ENCODE measurements around the gene SMIM15.
"Not testable (repeated sequence)": the region's sequence is repeated elsewhere in the genome, so short reads cannot be mapped to it uniquely, and the experiment has no call there.

SMIM15 gene, protein sequence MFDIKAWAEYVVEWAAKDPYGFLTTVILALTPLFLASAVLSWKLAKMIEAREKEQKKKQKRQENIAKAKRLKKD

DNA sequence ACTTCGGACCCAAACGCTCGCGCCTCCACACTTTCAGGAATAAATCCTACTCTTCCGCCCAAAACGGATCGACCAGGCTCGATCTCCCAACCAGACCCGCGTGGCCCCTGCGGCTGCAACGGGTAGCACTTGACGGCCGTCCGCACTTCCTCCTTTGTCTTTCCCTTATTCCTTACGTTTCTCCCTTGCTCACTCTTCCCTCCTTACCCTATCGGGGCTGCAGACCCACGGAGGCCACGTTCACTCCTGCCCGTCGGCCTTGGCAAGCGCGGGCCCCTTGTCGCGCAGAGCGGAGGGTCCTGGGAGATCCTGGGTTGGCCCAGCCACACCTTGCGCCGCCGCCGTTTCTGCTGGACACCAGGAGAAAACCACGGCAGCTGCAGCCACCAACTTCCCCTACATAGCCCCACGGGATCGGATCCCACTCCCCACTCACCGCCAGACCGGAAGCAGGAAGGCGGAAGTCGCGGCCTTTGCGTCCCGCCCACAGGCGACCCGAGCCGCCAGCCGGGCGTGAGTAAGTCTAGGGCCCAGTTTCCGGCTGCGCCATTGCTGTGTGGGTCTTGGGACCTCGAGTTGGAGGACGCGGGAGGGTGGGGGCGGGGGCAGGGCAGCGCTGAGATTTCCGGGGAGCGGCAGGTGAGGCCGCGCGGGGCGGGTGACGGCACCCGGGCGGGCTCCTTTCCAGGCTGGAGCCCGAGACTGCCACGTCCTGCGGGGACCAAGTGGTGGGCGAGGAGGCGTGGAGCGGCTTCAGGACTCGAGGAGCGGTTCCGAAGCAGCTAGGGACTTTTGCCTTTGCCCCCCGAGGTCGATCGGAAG is at the start of gene SMIM15:
TSS of gene SMIM15 (minus strand) at position 459 of the 822 bp plus-strand sequence. CDS start 2,297 bp downstream, outside the sequence.
- DNase-seq, result peak; percentile 42 to 89 (median 79)

DNA sequence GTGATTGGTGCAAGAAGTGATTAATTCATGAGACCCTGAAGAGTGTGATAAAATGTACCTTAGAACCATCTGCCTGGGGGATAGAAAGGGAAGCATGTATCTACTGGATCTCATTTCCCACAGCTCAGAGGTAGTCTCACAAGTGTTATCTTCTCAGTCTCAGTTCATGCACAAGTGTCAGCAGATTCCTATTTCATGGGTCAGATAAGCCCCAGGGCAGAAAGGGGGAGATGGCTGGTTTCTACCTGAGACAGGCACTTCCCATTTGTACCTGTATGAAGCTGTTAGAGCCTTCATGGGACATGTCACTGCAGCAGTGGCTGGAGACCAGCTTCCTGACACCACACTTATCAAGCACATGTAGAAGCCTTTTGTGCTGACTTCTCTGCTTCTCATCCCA is 45.6 kb upstream of the SMIM15 start:
- no peak for DNase-seq

DNA sequence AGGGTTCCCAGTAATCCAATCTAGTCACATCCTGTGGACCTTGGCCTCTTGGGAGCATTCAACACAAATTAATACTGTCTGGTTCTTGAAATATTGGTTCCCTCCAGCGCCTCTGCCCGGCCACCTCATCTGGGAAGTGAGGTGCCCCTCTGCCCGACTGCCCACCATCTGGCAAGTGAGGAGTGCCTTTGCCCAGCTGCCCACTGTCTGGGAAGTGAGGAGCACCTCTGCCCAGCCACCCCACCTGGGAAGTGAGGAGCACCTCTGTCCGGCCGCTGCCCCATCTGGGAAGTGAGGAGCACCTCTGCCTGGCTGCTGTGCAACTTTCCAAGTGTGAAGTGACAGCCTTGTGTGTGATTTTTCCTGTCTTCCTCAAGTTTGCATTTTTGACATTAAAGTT is 42.7 kb upstream of the SMIM15 start:
- DNase-seq, result no peak

DNA sequence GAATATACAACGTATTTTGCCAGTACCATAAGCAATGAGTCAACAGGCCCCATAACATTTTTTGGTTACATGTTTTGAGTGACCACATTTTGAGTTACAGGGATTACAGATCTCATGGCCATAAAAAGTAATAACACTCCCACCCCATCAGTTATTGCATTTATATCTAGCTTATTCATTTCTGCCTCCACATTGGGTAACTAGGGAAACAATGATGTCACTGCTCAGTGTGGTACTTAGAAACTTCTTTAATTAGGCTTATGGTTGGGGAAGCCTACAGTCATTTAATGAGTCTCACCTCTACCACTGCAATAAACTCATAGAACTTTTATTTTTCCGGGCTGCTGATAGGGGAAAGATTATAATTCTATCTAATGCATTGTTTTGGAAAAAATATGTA is 39.9 kb upstream of the SMIM15 start:
- DNase-seq, result no peak

DNA sequence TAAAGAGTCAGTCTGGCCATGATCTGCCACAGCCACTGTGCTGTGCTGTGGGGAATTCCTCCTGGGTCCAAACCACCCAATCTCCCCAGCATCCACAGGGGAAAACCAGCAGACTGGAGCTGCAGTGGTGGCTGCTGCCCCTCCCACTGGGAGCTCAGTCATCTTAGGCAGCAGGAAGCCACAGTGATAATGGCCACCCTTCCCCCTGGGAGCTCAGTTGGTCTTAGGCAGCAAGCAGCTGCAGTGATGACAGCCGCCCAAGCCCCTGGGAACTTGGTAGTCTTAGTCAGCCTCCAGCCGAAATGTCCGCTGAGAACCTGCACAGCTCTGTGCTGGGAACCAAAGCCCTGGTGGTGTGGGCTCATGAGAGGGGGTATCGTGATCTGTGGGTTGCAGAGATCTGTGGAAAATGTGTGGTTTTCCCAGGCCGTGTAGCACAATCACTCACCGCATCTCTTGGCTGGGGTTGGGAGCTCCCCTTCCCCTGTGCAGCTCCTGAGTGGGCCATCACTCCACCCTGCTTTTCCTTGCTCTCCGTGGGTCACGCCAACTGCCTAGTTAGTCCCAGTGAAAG is 38.4 kb upstream of the SMIM15 start:
- no peak for DNase-seq

DNA sequence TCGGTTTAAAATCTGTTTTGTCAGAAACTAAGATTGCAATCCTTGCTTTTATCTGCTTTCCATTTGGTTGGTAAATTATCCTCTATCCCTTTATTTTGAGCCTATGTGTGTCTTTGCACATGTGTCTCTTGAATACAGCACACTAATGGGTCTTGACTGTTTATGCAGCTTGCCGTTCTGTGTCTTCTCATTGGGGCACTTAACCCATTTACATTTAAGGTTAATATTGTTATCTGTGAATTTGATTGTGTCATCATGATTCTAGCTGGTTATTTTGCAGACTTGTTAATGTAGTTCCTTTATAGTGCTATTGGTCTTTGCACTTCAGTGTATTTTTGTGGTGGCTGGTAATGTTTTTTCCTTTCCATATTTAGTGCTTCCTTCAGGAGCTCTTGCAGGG is 36.3 kb upstream of the SMIM15 start:
- no peak for DNase-seq

DNA sequence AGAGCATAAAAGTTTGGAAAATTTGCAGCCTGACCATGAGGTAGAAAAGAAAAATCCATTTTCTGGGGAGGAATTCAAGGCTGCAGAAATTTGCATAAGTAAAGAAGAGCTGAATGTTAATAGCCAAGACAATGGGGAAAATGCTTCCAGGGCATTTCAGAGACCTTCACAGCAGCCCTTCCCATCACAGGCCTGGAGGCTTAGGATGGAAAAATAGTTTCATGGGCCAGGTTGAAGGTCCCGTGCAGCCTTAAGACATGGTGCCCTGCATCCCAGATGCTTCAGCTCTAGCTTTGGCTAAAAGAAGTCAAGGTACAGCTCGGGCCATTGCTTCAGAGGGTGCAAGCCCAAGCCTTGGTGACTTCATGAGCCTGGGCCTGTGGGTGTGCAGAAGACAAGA is 25.6 kb upstream of the SMIM15 start:
- not testable (repeated sequence) for DNase-seq

DNA sequence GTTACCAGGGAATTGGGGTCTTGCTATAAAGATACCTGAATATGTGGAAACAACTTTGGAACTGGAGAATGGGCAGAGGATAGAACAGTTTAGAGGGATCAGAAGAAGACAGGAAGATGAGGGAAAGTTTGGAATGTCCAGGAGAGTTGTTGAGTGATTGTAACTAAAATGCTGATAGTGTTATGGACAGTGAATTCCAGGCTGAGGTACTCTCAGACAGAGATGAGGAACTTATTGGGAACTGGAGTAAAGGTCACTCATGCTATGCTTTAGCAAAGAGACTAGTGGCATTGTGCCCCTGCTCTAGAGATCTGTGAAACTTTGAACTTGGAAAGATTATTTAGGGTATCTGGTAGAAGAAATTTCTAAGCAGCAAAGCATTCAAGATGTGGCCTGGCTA is 25.1 kb upstream of the SMIM15 start:
- DNase-seq, result not testable (repeated sequence)

DNA sequence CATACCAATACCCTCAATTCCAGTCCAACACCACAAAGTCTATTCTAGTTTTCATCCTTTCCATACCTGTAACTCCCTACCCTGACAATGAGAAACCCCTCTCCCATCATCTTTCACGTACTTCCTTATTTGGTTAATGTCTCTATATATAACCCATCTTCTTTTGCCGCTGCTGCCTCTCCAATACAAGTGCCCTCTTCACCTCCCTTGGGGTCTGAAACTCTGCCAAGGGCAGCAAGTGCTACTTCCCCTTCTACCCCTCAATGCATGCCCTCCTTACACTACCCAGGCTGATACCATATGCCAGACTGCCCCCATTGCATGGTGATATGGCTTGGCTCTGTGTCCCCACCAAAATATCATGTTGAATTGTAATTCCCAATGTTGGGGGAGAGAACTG is 24.4 kb upstream of the SMIM15 start:
- DNase-seq, result no peak

DNA sequence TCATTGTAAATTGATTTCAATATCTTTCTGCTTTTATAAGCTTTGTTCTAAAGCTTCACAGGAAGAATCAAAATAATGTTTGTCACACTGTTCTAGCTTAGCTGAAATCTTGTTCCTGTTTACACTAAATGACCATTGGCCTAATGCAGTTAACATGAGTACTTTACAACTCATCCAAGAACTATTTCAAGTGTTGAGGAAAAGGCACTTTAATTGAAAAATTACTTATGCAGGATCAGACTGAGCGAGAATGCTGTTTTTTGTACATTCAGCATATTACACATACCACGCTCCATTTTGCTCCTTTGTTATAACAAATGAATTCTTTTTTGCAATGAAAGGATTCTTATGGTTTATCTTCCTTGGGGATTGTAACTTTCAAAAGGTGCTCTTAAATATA is 22.4 kb upstream of the SMIM15 start:
- no peak for DNase-seq

DNA sequence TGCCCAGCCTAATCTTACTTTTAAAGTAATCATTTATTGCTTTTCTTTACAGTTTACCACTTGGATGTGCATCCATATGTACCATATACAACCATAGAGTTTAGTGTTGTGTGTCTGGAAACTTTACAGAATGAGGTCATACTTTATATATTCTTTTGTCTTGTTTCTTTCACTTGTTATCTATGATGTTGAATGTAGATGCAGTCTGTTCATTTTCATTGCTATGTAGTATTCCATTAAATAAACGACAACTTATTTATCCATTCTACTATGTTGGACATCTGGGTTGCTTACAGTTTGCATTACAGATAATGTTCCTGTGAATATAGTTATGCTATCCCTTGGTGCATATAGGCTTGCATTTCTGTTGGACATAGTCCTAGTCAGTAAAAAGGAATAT is 21.3 kb upstream of the SMIM15 start:
- DNase-seq, result no peak

DNA sequence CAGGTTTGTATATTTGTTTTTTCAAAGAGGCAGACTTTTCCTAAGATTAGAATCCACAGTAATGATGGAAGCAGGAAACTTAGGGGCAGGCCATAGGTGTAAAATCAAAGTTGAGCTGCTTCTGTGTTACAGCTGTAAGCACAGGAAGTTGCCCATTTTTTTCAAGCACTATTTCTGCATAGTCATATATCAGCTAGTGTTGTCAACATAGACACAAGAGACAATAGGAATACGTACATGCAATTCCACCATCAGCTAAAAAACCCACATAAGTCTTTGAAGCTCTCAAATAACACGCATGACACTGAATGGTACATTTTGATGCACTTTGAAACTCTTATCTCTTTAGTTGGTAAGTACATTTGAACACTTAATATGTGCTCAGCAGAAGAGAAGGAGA is 20.2 kb upstream of the SMIM15 start:
- no peak for DNase-seq

DNA sequence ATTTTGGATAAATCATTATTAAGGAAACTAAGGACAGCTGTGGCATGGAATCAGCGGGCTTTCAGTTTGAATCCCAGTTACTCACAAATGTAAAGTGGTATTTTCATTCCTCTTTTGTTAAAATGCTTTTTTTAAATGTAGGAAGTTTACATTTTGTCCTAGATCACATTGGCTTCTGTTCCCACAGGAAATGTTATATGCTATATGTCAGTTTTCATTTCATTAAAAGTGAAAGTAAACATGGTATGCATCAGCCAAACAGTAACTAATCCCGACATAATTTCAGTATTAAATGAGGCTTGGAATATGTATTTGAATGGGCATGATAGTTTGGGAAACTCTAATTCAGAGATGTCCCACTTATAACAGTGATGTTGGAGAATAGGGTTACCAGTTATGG is 18.6 kb upstream of the SMIM15 start:
- DNase-seq, result no peak

DNA sequence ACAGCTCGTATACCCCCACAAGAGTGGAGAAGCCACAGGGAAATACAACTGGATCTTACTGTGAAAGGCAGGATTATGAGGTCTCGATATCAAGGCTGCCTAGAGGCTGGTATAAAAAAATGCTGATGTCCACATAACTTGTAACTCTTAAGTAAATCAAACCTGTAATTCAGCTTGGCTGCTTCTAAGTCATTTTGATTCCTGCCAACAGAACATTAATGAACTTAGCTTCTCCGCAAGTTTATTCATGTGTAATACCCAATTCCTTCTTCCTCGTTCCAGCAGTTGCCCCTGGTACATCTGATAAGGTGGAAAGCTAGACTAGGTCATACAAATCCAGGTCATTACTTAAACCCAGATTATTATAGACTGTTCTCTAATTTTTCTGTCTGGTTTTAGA is 16.4 kb upstream of the SMIM15 start:
- DNase-seq, result no peak

DNA sequence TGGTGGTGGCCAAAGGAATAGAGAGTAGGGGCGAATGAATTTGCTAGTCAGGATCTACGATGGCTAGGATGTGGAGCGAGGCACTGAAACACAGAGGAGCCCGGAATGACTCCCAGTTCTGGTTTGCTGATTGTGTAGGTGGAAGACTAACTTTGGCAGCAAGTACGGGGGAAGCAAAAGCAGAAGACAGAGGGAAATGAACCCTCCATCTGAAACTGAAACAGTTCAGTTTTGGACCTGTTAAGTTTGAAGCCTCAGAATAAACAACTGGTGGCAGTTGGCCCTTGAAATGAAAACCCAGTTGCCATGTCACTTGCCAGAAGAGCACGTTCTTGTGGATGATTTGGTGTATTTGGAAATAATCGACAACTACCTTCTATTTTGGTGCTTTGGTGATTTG is 15.4 kb upstream of the SMIM15 start:
- no peak for DNase-seq

DNA sequence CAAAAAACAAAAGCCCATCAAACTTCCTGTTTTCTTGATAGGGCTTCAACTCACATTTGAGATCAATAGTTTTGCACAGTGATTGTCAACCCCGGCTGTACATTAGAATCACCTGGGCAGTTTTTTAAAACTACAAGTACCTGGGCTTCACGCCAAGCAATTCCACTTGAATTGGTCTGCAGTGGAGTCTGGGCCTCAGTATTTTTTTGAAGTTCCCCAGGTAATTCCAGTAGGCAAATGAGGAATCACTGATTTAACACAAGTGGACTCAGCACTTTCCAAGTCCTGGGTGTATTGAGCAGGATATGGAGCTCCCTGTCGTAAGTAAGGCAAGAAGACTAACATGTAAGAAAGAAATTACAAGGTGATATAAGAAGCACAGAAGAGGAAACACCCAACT is 14.8 kb upstream of the SMIM15 start:
- DNase-seq, result no peak

DNA sequence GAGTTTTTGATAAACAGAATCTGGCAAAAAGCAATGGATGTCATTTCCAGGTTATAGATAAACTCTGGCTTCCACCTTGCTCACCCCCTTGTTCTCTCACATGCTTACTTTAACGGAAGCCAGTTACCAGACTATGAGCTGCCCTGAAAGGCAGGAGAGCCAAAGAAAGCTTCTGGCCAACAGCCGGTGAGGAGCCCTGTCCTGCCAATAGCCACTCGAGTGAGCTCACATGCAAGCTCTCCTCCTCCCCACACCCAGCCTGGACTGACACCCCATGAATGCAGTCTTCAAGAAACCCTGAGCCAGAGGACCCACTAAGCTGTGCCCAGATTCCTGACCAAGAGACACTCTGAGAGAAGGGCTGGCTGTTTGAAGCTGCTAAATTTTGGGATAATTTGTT is 14.4 kb upstream of the SMIM15 start:
- DNase-seq, result no peak

DNA sequence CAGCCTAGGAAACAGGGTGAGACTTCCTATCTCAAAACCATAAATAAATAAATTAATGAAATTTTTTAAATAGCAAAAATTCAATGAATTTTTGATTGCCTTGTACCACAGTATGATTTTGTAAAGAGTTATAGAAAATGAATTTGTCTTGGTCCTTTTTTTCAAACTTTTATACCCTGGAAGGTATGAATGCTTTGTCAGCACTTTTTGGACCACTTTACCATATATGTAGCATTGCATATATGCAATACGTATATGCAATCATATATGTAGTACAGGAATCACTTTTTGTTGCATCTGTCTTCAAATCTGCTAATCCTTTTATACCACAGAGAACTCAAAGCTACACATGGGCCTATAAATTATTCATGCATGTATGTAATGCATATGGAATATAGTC is 9.2 kb upstream of the SMIM15 start:
- DNase-seq, result no peak

DNA sequence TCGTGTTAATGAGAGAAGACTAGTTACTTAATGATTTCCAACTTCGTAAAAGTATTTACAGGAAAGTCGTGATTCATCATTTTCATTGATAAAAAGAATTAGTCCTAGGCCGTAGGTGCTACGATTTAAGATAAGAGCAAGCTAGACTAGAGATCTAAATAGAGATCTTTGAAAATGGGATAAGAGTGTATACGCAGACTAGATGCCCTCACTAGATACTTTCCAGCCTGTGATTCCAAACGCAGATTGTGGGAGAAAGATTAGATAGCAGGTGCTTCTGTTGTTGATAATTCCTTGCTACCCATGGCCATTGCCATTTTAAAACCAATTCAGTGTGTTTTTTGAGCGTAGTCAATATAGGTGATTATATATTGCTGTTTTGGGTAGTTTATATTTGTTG is 6.7 kb upstream of the SMIM15 start:
- no peak for DNase-seq

DNA sequence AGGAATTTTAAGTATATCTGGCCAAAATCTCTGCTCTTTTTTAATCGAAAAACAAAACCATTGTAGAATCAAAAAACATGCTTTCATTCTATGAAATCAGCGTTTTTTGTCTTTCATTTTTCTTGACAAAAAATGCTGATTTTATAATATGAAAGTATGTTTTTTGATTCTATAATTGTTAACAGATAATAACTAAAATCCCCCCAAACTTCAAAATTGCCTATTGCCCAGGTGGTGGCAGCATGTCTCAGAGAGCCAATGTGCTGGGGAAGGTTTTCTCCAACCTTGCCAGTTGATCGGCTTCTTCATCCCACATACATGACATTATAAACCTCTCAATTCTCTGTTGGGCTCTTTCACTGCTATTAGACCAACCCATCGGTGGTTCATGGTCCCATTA is 5.1 kb upstream of the SMIM15 start:
- peak in 11 of 51 donors; percentile 1 to 49 (median 15) for DNase-seq

DNA sequence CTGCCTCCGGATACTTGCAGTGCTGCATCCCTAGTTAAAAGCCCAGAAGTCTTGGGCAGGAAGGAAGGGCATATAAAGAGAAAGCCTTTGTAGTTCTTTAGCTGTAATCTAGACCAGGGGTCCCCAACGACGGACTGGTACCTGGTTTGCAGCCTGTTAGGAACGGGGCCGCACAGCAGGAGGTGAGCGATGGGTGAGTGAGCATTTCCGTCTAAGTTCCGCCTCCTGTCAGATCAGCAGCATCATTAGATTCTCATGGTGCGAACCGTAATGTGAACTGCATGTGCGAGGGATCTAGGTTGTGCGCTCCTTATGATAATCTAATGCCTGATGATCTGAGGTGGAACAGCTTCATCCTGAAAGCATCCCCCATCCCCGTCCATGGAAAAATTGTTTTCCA is 1.6 kb upstream of the SMIM15 start:
- no peak for DNase-seq

DNA sequence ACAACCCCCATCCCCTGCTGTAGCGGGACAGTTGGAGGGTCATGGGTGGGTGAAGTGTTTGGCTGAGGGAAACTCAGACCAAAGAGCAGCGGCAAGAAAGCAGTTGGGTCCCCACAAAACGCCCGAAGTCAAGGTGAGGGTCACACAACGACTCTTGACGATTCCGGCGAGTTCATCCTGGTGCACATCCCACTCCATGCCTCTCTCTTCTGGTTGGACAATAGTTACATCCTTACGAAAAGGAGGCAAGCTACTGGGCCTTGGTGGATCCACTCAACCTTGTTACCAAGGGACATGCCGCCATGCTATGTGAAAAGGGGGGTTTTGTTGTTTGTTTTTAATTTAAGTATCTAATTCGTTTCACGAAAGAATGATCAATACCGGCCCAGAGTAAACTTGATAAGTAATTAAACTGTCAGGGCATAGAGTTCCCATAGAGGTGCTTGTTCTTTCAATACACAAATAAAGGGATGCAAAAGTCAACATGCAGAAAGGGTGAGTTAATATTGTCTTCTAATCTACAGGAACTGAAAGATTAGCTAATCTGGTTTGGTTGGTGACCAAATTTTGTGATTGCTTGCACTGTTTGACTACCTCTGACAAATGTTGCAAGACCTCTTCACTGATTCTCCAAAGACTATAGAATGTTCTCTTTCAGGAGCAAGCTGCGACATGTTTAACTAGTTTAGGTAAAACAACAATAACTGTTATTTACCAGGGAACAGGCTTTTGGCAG is 732 bp upstream of the SMIM15 start:
- peak in 2 of 51 donors; percentile 37 to 40 for DNase-seq

DNA sequence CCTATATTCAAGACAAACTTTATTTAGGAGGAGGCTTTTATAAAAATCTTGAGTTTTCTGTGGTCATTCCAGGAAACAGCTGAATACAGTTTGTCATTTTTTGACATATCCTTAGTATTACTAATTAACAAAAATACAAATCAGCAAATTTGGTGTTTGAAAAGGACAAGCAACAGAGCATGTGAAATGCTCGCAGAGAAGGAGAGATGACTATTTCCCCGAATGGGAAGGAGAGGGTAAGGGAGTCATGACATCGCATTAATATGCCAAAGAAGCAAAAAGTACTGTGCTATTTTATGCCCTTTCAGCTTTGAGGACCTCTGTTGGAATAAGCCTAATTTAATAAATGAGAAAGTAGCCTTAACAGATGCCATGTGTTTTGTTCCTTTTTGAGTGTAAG is 1.8 kb downstream of the SMIM15 start:
- DNase-seq, result no peak
